NT2/D1 (cell line): Measurements from ENCODE around the gene CTIF.

Source experiments
- DNase-seq: peaks from one replicate; pipeline ENCODE4 v3.0.0-alpha.2; 2011; ENCODE audit warnings: low read depth, low spot score
- H3K27me3 ChIP-seq: 2 replicates; pipeline ENCODE4 v1.6.0; 2011; ENCODE audit warnings: mild to moderate bottlenecking; ENCODE audit not compliant: insufficient read length, insufficient read depth
- H3K36me3 ChIP-seq: 2 replicates; pipeline ENCODE4 v1.6.1; 2011; ENCODE audit warnings: mild to moderate bottlenecking, low read length, mixed read lengths; ENCODE audit not compliant: insufficient read depth, insufficient read length
- H3K4me1 ChIP-seq: 2 replicates; pipeline ENCODE4 v1.5.1; 2011; ENCODE audit not compliant: insufficient read depth, insufficient read length
- H3K4me3 ChIP-seq: 2 replicates; pipeline ENCODE4 v1.5.1; 2011; ENCODE audit warnings: low read depth; ENCODE audit not compliant: insufficient read length
- H3K9ac ChIP-seq: 2 replicates; pipeline ENCODE4 v1.6.0; 2011; ENCODE audit warnings: low read depth; ENCODE audit not compliant: insufficient read length
- H3K9me3 ChIP-seq: 2 replicates; pipeline ENCODE4 v1.5.1; 2011; ENCODE audit warnings: mild to moderate bottlenecking, low read length; ENCODE audit not compliant: insufficient read depth
- SUZ12 ChIP-seq: IDR thresholded peaks from 2 replicates; pipeline ENCODE4 v1.6.1; 2011; ENCODE audit not compliant: insufficient read length, insufficient read depth; ENCODE audit errors: extremely low read depth
- YY1 ChIP-seq: IDR thresholded peaks from 2 replicates; pipeline ENCODE4 v1.6.1; 2011; ENCODE audit not compliant: insufficient read length, insufficient read depth
- ZNF274 ChIP-seq: IDR thresholded peaks from 2 replicates; pipeline ENCODE4 v1.6.1; 2011; ENCODE audit warnings: mild to moderate bottlenecking, low read depth, low read length

CTIF gene

GRCh38 chr18:48697441-48697840 is 158.6 kb downstream of the CTIF start:
- H3K4me1 ChIP-seq = no peaks in the 10 kb centered on the region
- no peak overlapping the region for H3K9ac ChIP-seq
- no peak for TF ChIP-seq ZNF274
- no peak overlapping the region for H3K4me3 ChIP-seq
- no peak for DNase-seq
- no peaks in the 10 kb centered on the region for H3K27me3 ChIP-seq
- H3K9me3 ChIP-seq = no peaks in the 10 kb centered on the region
- peaks cover 15% of the 10 kb centered on the region for H3K36me3 ChIP-seq

GRCh38 chr18:48698707-48699106 is 159.9 kb downstream of the CTIF start:
- DNase-seq = no peak
- H3K4me3 ChIP-seq = no peak overlapping the region
- no peak overlapping the region for H3K9ac ChIP-seq
- no peaks in the 10 kb centered on the region for H3K4me1 ChIP-seq
- no peaks in the 10 kb centered on the region for H3K9me3 ChIP-seq
- TF ChIP-seq ZNF274 = no peak
- no peak for TF ChIP-seq YY1
- TF ChIP-seq SUZ12 = no peak
- no peaks in the 10 kb centered on the region for H3K27me3 ChIP-seq
- peaks cover 13% of the 10 kb centered on the region for H3K36me3 ChIP-seq

GRCh38 chr18:48699761-48700160 is 160.9 kb downstream of the CTIF start:
- DNase-seq = no peak
- H3K4me1 ChIP-seq = no peaks in the 10 kb centered on the region
- no peaks in the 10 kb centered on the region for H3K27me3 ChIP-seq
- H3K9me3 ChIP-seq = no peaks in the 10 kb centered on the region
- H3K4me3 ChIP-seq = no peak overlapping the region
- H3K9ac ChIP-seq = no peak overlapping the region
- H3K36me3 ChIP-seq = peaks cover 14% of the 10 kb centered on the region
- TF ChIP-seq YY1 (no peak), ZNF274 (no peak), SUZ12 (no peak)

GRCh38 chr18:48700446-48700845 is 161.6 kb downstream of the CTIF start:
- H3K4me1 ChIP-seq = no peaks in the 10 kb centered on the region
- TF ChIP-seq YY1 (no peak), SUZ12 (no peak), ZNF274 (no peak)
- no peak for DNase-seq
- H3K36me3 ChIP-seq = peaks cover 20% of the 10 kb centered on the region
- no peaks in the 10 kb centered on the region for H3K9me3 ChIP-seq
- no peaks in the 10 kb centered on the region for H3K27me3 ChIP-seq
- H3K4me3 ChIP-seq = no peak overlapping the region
- H3K9ac ChIP-seq = no peak overlapping the region

- TF ChIP-seq ZNF274 (no peak), SUZ12 (no peak)
- Histone ChIP-seq H3K9me3 (no peaks in the 10 kb centered on the region), H3K27me3 (no peaks in the 10 kb centered on the region), H3K4me1 (no peaks in the 10 kb centered on the region), H3K9ac (no peak overlapping the region), H3K36me3 (peaks cover 18% of the 10 kb centered on the region), H3K4me3 (no peak overlapping the region)
- DNase-seq = no peak
Observed at GRCh38 chr18:48702346-48703027, 163.7 kb downstream of the CTIF start.

GRCh38 chr18:48703028-48703386 is 164.2 kb downstream of the CTIF start:
- H3K36me3 ChIP-seq = peaks cover 18% of the 10 kb centered on the region
- no peak for DNase-seq
- no peaks in the 10 kb centered on the region for H3K9me3 ChIP-seq
- H3K4me3 ChIP-seq = no peak overlapping the region
- no peaks in the 10 kb centered on the region for H3K4me1 ChIP-seq
- TF ChIP-seq YY1 (no peak), ZNF274 (no peak), SUZ12 (no peak)
- no peak overlapping the region for H3K9ac ChIP-seq
- H3K27me3 ChIP-seq = no peaks in the 10 kb centered on the region

- Histone ChIP-seq H3K4me1 (no peaks in the 10 kb centered on the region), H3K9ac (no peak overlapping the region), H3K27me3 (no peaks in the 10 kb centered on the region), H3K4me3 (no peak overlapping the region), H3K9me3 (no peaks in the 10 kb centered on the region), H3K36me3 (peaks cover 18% of the 10 kb centered on the region)
- TF ChIP-seq YY1 (no peak), ZNF274 (no peak), SUZ12 (no peak)
- no peak for DNase-seq
Observed at GRCh38 chr18:48703418-48703817, 164.6 kb downstream of the CTIF start.

- DNase-seq = no peak
- Histone ChIP-seq H3K4me1 (no peaks in the 10 kb centered on the region), H3K4me3 (no peak overlapping the region), H3K27me3 (no peaks in the 10 kb centered on the region), H3K9me3 (no peaks in the 10 kb centered on the region), H3K9ac (no peak overlapping the region), H3K36me3 (peaks cover 18% of the 10 kb centered on the region)
- TF ChIP-seq ZNF274 (no peak), YY1 (no peak), SUZ12 (no peak)
Observed at GRCh38 chr18:48705043-48705442, 166.2 kb downstream of the CTIF start.
